PFSK-1 (cell line): ENCODE measurements around the gene EPHB6.

ENCODE experiments used
- POLR2AphosphoS5 ChIP-seq: IDR thresholded peaks from 2 replicates; pipeline ENCODE4 v1.6.1; 2012; ENCODE audit warnings: low read depth, mild to moderate bottlenecking, control low read depth, low read length, moderate library complexity
- SIN3A ChIP-seq: IDR thresholded peaks from 2 replicates; pipeline ENCODE4 v1.6.1; 2012; ENCODE audit warnings: mild to moderate bottlenecking, low read length, moderate library complexity, borderline replicate concordance; ENCODE audit not compliant: insufficient read depth

GRCh38 chr7:142914121-142914520 is 59.2 kb downstream of the EPHB6 start:
- TF ChIP-seq POLR2AphosphoS5 (no peak), SIN3A (no peak)
